HEK293 (cell line): Measurements from ENCODE around the gene TAS1R1.

Experiments used
- GLI4 ChIP-seq: fragments of 450-650 bp; formaldehyde crosslinking; IDR thresholded peaks from 2 replicates; pipeline ENCODE4 v1.5.1; 2016; ENCODE audit warnings: missing biosample characterization, missing genetic modification characterization
- HOXA7 ChIP-seq: sonication (generic); formaldehyde crosslinking; IDR thresholded peaks from 2 replicates; pipeline ENCODE4 v1.8.1; 2022; ENCODE audit warnings: missing genetic modification reagents, borderline replicate concordance
- MYNN ChIP-seq: fragments of 450-650 bp; formaldehyde crosslinking; IDR thresholded peaks from 2 replicates; pipeline ENCODE4 v1.5.1; 2016; ENCODE audit warnings: missing biosample characterization, missing genetic modification characterization, borderline replicate concordance
- OSR2 ChIP-seq: fragments of 450-650 bp; formaldehyde crosslinking; IDR thresholded peaks from 2 replicates; pipeline ENCODE4 v1.5.1; 2016; ENCODE audit warnings: missing biosample characterization, missing genetic modification characterization
- PBX3 ChIP-seq: sonication (generic); formaldehyde crosslinking; IDR thresholded peaks from 2 replicates; pipeline ENCODE4 v1.8.1; 2022; ENCODE audit warnings: mild to moderate bottlenecking, moderate library complexity, missing genetic modification reagents
- SP7 ChIP-seq: fragments of 450-650 bp; formaldehyde crosslinking; IDR thresholded peaks from 2 replicates; pipeline ENCODE4 v1.5.1; 2016; ENCODE audit warnings: missing biosample characterization, missing genetic modification characterization
- TSHZ1 ChIP-seq: fragments of 450-650 bp; formaldehyde crosslinking; IDR thresholded peaks from 2 replicates; pipeline ENCODE4 v1.5.1; 2016; ENCODE audit warnings: missing biosample characterization, missing genetic modification characterization, borderline replicate concordance
- ZBTB10 ChIP-seq: fragments of 450-650 bp; formaldehyde crosslinking; IDR thresholded peaks from 2 replicates; pipeline ENCODE4 v1.5.1; 2016; ENCODE audit warnings: missing biosample characterization, missing genetic modification characterization
- ZFP37 ChIP-seq: fragments of 450-650 bp; formaldehyde crosslinking; IDR thresholded peaks from 2 replicates; pipeline ENCODE4 v1.5.1; 2016; ENCODE audit warnings: missing biosample characterization, missing genetic modification characterization
- ZNF114 ChIP-seq: fragments of 450-650 bp; formaldehyde crosslinking; IDR thresholded peaks from 2 replicates; pipeline ENCODE4 v1.5.0; 2017; ENCODE audit warnings: missing biosample characterization, missing genetic modification characterization
- ZNF138 ChIP-seq: fragments of 450-650 bp; formaldehyde crosslinking; IDR thresholded peaks from 2 replicates; pipeline ENCODE4 v1.5.1; 2016; ENCODE audit warnings: missing biosample characterization, missing genetic modification characterization, borderline replicate concordance
- ZNF2 ChIP-seq: fragments of 450-650 bp; formaldehyde crosslinking; IDR thresholded peaks from 2 replicates; pipeline ENCODE4 v1.5.1; 2016; ENCODE audit warnings: missing biosample characterization, missing genetic modification characterization
- ZNF221 ChIP-seq: fragments of 450-650 bp; formaldehyde crosslinking; IDR thresholded peaks from 2 replicates; pipeline ENCODE4 v1.5.1; 2017; ENCODE audit warnings: missing biosample characterization, missing genetic modification characterization, borderline replicate concordance
- ZNF248 ChIP-seq: fragments of 450-650 bp; formaldehyde crosslinking; IDR thresholded peaks from 2 replicates; pipeline ENCODE4 v1.5.1; 2017; ENCODE audit warnings: missing biosample characterization, missing genetic modification characterization
- ZNF274 ChIP-seq, 2 experiments: fragments of 200-500 bp in 1 of 2; fragments of 450-650 bp in 1 of 2; sonication (Bioruptor generic) in 1 of 2; formaldehyde crosslinking in 1 of 2; IDR thresholded peaks; 2 replicates each; pipeline versions ENCODE4 v1.5.1 to v1.6.1; 2014 to 2016; ENCODE audit warnings: borderline replicate concordance in 1 of 2, inconsistent platforms in 1 of 2, low read length in 1 of 2, missing biosample characterization in 1 of 2, missing genetic modification characterization in 1 of 2
- ZNF280D ChIP-seq: fragments of 450-650 bp; formaldehyde crosslinking; IDR thresholded peaks from 2 replicates; pipeline ENCODE4 v1.5.1; 2016; ENCODE audit warnings: missing biosample characterization, missing genetic modification characterization
- ZNF335 ChIP-seq: fragments of 450-650 bp; formaldehyde crosslinking; conservative IDR thresholded peaks from 2 replicates; pipeline ENCODE4 v1.5.1; 2016; ENCODE audit warnings: missing biosample characterization, missing genetic modification characterization
- ZNF404 ChIP-seq: fragments of 450-650 bp; formaldehyde crosslinking; IDR thresholded peaks from 2 replicates; pipeline ENCODE4 v1.5.1; 2017; ENCODE audit warnings: missing biosample characterization, missing genetic modification characterization
- ZNF561 ChIP-seq: fragments of 450-650 bp; IDR thresholded peaks from 2 replicates; pipeline ENCODE4 v1.5.1; 2018; ENCODE audit warnings: missing biosample characterization, missing genetic modification characterization, borderline replicate concordance
- ZNF600 ChIP-seq: fragments of 450-650 bp; formaldehyde crosslinking; IDR thresholded peaks from 2 replicates; pipeline ENCODE4 v1.5.1; 2016; ENCODE audit warnings: missing biosample characterization, missing genetic modification characterization
- ZNF624 ChIP-seq: fragments of 450-650 bp; formaldehyde crosslinking; IDR thresholded peaks from 2 replicates; pipeline ENCODE4 v1.5.1; 2017; ENCODE audit warnings: missing biosample characterization, missing genetic modification characterization
- ZNF629 ChIP-seq: fragments of 450-650 bp; formaldehyde crosslinking; IDR thresholded peaks from 2 replicates; pipeline ENCODE4 v1.5.1; 2017; ENCODE audit warnings: missing biosample characterization, missing genetic modification characterization
- ZNF654 ChIP-seq: fragments of 450-650 bp; formaldehyde crosslinking; IDR thresholded peaks from 2 replicates; pipeline ENCODE4 v1.5.1; 2016; ENCODE audit warnings: low read depth, missing biosample characterization, missing genetic modification characterization
- ZNF76 ChIP-seq: fragments of 450-650 bp; formaldehyde crosslinking; IDR thresholded peaks from 2 replicates; pipeline ENCODE4; 2016; ENCODE audit warnings: low read depth, missing biosample characterization, missing genetic modification characterization, borderline replicate concordance
- ZNF776 ChIP-seq: fragments of 450-650 bp; formaldehyde crosslinking; IDR thresholded peaks from 2 replicates; pipeline ENCODE4 v1.5.0; 2017; ENCODE audit warnings: missing biosample characterization, missing genetic modification characterization, borderline replicate concordance
- ZNF785 ChIP-seq: fragments of 450-650 bp; formaldehyde crosslinking; IDR thresholded peaks from 2 replicates; pipeline ENCODE4 v1.5.1; 2016; ENCODE audit warnings: missing biosample characterization, missing genetic modification characterization
- ZNF791 ChIP-seq: fragments of 450-650 bp; formaldehyde crosslinking; IDR thresholded peaks from 2 replicates; pipeline ENCODE4 v1.5.1; 2016; ENCODE audit warnings: missing biosample characterization, missing genetic modification characterization
- ZSCAN16 ChIP-seq: fragments of 450-650 bp; formaldehyde crosslinking; IDR thresholded peaks from 2 replicates; pipeline ENCODE4 v1.5.1; 2016; ENCODE audit warnings: missing biosample characterization, missing genetic modification characterization

Gene TAS1R1

GRCh38 chr1:6603238-6603914, 48.3 kb downstream of the TAS1R1 start (continued):
- TF ChIP-seq PBX3 (no peak), TSHZ1 (tag by site-specific recombination) (no peak), ZNF791 (tag by site-specific recombination) (no peak), ZNF629 (tag by site-specific recombination) (peak; percentile 94), ZNF274 (IDR thresholded peaks at IDR 0.05; ENCODE audit: low read length) (no peak), ZNF274 (tag by site-specific recombination; IDR thresholded peaks at IDR 0.05; ENCODE audit: borderline replicate concordance) (no peak), GLI4 (no peak), ZNF248 (tag by site-specific recombination) (no peak), ZNF114 (no peak), SP7 (peak; percentile 52), ZNF335 (tag by site-specific recombination) (peak; percentile 97), ZNF221 (tag by site-specific recombination) (no peak), ZNF76 (tag by site-specific recombination) (peak; percentile 75), ZNF561 (no peak), ZNF785 (tag by site-specific recombination) (no peak), ZNF138 (tag by site-specific recombination) (no peak), ZNF600 (tag by site-specific recombination) (peak; percentile 74), ZBTB10 (tag by site-specific recombination) (0 out of 2 replicates have a peak, but pooled peaks have one; percentile 17), ZNF404 (tag by site-specific recombination) (no peak), ZNF280D (no peak), ZNF654 (tag by site-specific recombination) (no peak), ZSCAN16 (tag by site-specific recombination) (no peak), ZNF776 (tag by site-specific recombination) (no peak), ZNF624 (tag by site-specific recombination) (no peak), HOXA7 (CRISPR knock-in tag) (no peak), ZFP37 (peak; percentile 69; the same call in 1 of the 2 replicates), MYNN (tag by site-specific recombination) (no peak), ZNF2 (tag by site-specific recombination) (no peak), OSR2 (tag by site-specific recombination) (peak; percentile 32; the same call in 1 of the 2 replicates)
